Duodenal mucosa (tissue), 2 donors: ENCODE data around the gene BMPR1A.

Source experiments
- H3K27ac ChIP-seq: one replicate; pipeline ENCODE4 v1.7.0; 2013; ENCODE audit warnings: low read depth, low read length
- H3K27me3 ChIP-seq, 2 donors: one replicate each; pipeline ENCODE4 v1.7.0; 2013; ENCODE audit warnings: low read length in 2 of 2, control low read depth in 1 of 2; ENCODE audit not compliant: insufficient read depth in 2 of 2, control insufficient read depth in 1 of 2
- H3K36me3 ChIP-seq, 2 donors: one replicate each; pipeline ENCODE4 v1.7.0; 2013; ENCODE audit warnings: low read length in 2 of 2, control low read depth in 1 of 2; ENCODE audit not compliant: insufficient read depth in 2 of 2, control insufficient read depth in 1 of 2
- H3K4me1 ChIP-seq, 2 donors: one replicate each; pipeline ENCODE4 v1.7.0; 2013; ENCODE audit warnings: low read length in 2 of 2, control low read depth in 1 of 2; ENCODE audit not compliant: insufficient read depth in 2 of 2, control insufficient read depth in 1 of 2
- H3K4me3 ChIP-seq, 2 donors: one replicate each; pipeline ENCODE4 v1.7.0; 2013; ENCODE audit warnings: low read length in 2 of 2, low read depth in 1 of 2
- H3K9ac ChIP-seq, 2 donors: one replicate each; pipeline ENCODE4 v1.7.0; 2013; ENCODE audit warnings: low read length in 2 of 2, low read depth in 1 of 2
- H3K9me3 ChIP-seq, 2 donors: one replicate each; pipeline ENCODE4 v1.7.0; 2013; ENCODE audit warnings: low read length in 2 of 2, control low read depth in 1 of 2; ENCODE audit not compliant: control insufficient read depth in 1 of 2

The BMPR1A gene

GRCh38 chr10:86817246-86817645 is 60.8 kb downstream of the BMPR1A start:
- H3K36me3 ChIP-seq: no peaks in the 10 kb centered on the region
- no peak overlapping the region for H3K4me3 ChIP-seq
- H3K9ac ChIP-seq: no peak overlapping the region
- H3K27me3 ChIP-seq: no peaks in the 10 kb centered on the region
- H3K4me1 ChIP-seq: no peaks in the 10 kb centered on the region
- H3K27ac ChIP-seq: no peak overlapping the region
- H3K9me3 ChIP-seq: no peaks in the 10 kb centered on the region

- no peak overlapping the region for H3K27ac ChIP-seq
- no peak overlapping the region for H3K4me3 ChIP-seq
- no peak overlapping the region for H3K9ac ChIP-seq
- H3K9me3 ChIP-seq: no peaks in the 10 kb centered on the region
- H3K4me1 ChIP-seq: no peaks in the 10 kb centered on the region
- no peaks in the 10 kb centered on the region for H3K36me3 ChIP-seq
- no peaks in the 10 kb centered on the region for H3K27me3 ChIP-seq
Observed at GRCh38 chr10:86819567-86819966, 63.1 kb downstream of the BMPR1A start.

GRCh38 chr10:86820509-86820908 is 64.1 kb downstream of the BMPR1A start:
- no peaks in the 10 kb centered on the region for H3K4me1 ChIP-seq
- H3K9me3 ChIP-seq: no peaks in the 10 kb centered on the region
- no peak overlapping the region for H3K4me3 ChIP-seq
- no peaks in the 10 kb centered on the region for H3K27me3 ChIP-seq
- no peak overlapping the region for H3K27ac ChIP-seq
- H3K36me3 ChIP-seq: no peaks in the 10 kb centered on the region
- H3K9ac ChIP-seq: no peak overlapping the region

GRCh38 chr10:86821388-86821999 is 65.1 kb downstream of the BMPR1A start:
- Histone ChIP-seq H3K4me1 (no peaks in the 10 kb centered on the region), H3K27ac (no peak overlapping the region), H3K27me3 (no peaks in the 10 kb centered on the region), H3K4me3 (no peak overlapping the region), H3K9me3 (no peaks in the 10 kb centered on the region), H3K36me3 (no peaks in the 10 kb centered on the region), H3K9ac (no peak overlapping the region)

GRCh38 chr10:86823565-86823964 is 67.1 kb downstream of the BMPR1A start:
- Histone ChIP-seq H3K9me3 (no peaks in the 10 kb centered on the region), H3K27me3 (no peaks in the 10 kb centered on the region), H3K4me3 (no peak overlapping the region), H3K36me3 (no peaks in the 10 kb centered on the region), H3K27ac (no peak overlapping the region), H3K9ac (no peak overlapping the region), H3K4me1 (no peaks in the 10 kb centered on the region)

- Histone ChIP-seq H3K27me3 (no peaks in the 10 kb centered on the region), H3K4me1 (peaks cover 0 to under 1% of the 10 kb centered on the region in 2 donors), H3K9me3 (no peaks in the 10 kb centered on the region), H3K36me3 (no peaks in the 10 kb centered on the region), H3K9ac (no peak overlapping the region), H3K4me3 (no peak overlapping the region), H3K27ac (no peak overlapping the region)
Observed at GRCh38 chr10:86824151-86824550, 67.7 kb downstream of the BMPR1A start.

GRCh38 chr10:86825366-86825765 is 68.9 kb downstream of the BMPR1A start:
- Histone ChIP-seq H3K4me1 (peaks cover 0 to 9% of the 10 kb centered on the region in 2 donors), H3K27me3 (no peaks in the 10 kb centered on the region), H3K27ac (no peak overlapping the region)

GRCh38 chr10:86827639-86828038 is 71.2 kb downstream of the BMPR1A start:
- Histone ChIP-seq H3K9ac (no peak overlapping the region), H3K36me3 (no peaks in the 10 kb centered on the region), H3K27me3 (no peaks in the 10 kb centered on the region), H3K4me1 (peaks cover 0 to 9% of the 10 kb centered on the region in 2 donors), H3K9me3 (no peaks in the 10 kb centered on the region), H3K27ac (no peak overlapping the region), H3K4me3 (no peak overlapping the region)

More at GRCh38 chr10:86825366-86825765, 68.9 kb downstream of the BMPR1A start:
- Histone ChIP-seq H3K4me3 (no peak overlapping the region), H3K36me3 (no peaks in the 10 kb centered on the region), H3K9me3 (no peaks in the 10 kb centered on the region), H3K9ac (no peak overlapping the region)

GRCh38 chr10:86828145-86828544 is 71.7 kb downstream of the BMPR1A start:
- no peaks in the 10 kb centered on the region for H3K27me3 ChIP-seq
- H3K4me1 ChIP-seq: peaks cover 0 to 9% of the 10 kb centered on the region in 2 donors
- no peak overlapping the region for H3K9ac ChIP-seq
- H3K27ac ChIP-seq: no peak overlapping the region
- H3K36me3 ChIP-seq: no peaks in the 10 kb centered on the region
- H3K4me3 ChIP-seq: no peak overlapping the region
- no peaks in the 10 kb centered on the region for H3K9me3 ChIP-seq

GRCh38 chr10:86829472-86829871 is 73.1 kb downstream of the BMPR1A start:
- no peak overlapping the region for H3K9ac ChIP-seq
- H3K27ac ChIP-seq: no peak overlapping the region
- H3K4me3 ChIP-seq: no peak overlapping the region
- no peaks in the 10 kb centered on the region for H3K27me3 ChIP-seq
- H3K9me3 ChIP-seq: no peaks in the 10 kb centered on the region
- H3K4me1 ChIP-seq: peaks cover 0 to 9% of the 10 kb centered on the region in 2 donors
- H3K36me3 ChIP-seq: no peaks in the 10 kb centered on the region
